ENCODE data around the gene CWF19L1.

GRCh38 chr10:100239851-100240250 lies 27.6 kb downstream of the CWF19L1 start:
- TF ChIP-seq POLR2AphosphoS5 (IDR thresholded peaks at IDR 0.05; ENCODE audit: insufficient read depth, low read depth, low read length) (no peak), CTCF (IDR thresholded peaks at IDR 0.05; ENCODE audit: extremely low read depth in 1 of 2, insufficient read depth in 1 of 2, low read depth in 1 of 2, low read length in 2 of 2) (no peak), MYC (IDR thresholded peaks at IDR 0.05; ENCODE audit: low read depth, low read length) (no peak)

All from endothelial cell of umbilical vein (primary cell).